ENCODE results near the gene STX17. TPM values are rescaled to one million over a fixed set of nuclear protein-coding genes. Genes with fewer than 3 reads are reported as not detected.

Gene STX17
- total and polyA plus RNA-seq, 3 experiments from 2014 or later: 23.4 to 32.8 (median 27.9) TPM

GRCh38 chr9:99885747-99886146 lies 20.7 kb upstream of the STX17 start:
- ChIA-PET CTCF (interaction anchor here (1.4 kb wide), 1 partner anchor 13 kb away, joined by 3 read pairs; no protein-coding TSS in a partner anchor), POLR2A (no interaction called here)
- peaks cover 0 to 2% (median 0%) of the 10 kb centered on the region in 5 donors for H3K9me3 Mint-ChIP-seq
- DNase-seq: no peak
- H3K27me3 Mint-ChIP-seq: no peaks in the 10 kb centered on the region
- Histone ChIP-seq H3K27ac (ENCODE audit: low read depth, low read length) (no peak overlapping the region), H3K9me3 (ENCODE audit: low read length) (no peaks in the 10 kb centered on the region), H3K4me3 (ENCODE audit: low read length) (no peak overlapping the region), H3K27me3 (ENCODE audit: insufficient read depth, low read length, poor library complexity, severe bottlenecking) (no peaks in the 10 kb centered on the region), H3K4me1 (ENCODE audit: insufficient read depth, low read length) (no peaks in the 10 kb centered on the region), H3K36me3 (ENCODE audit: insufficient read depth, low read length) (no peaks in the 10 kb centered on the region)
- H3K27ac Mint-ChIP-seq: peak overlapping the region in 1 of 8 donors; percentile 51
- H3K4me3 Mint-ChIP-seq: no peak overlapping the region
- peaks cover 0 to 9% (median 0%) of the 10 kb centered on the region in 3 donors for H3K36me3 Mint-ChIP-seq
- H3K4me1 Mint-ChIP-seq: no peaks in the 10 kb centered on the region

- H3K4me3 ChIP-seq (ENCODE audit: low read length): no peak overlapping the region
- ChIA-PET CTCF (no interaction called here), POLR2A (no interaction called here)
- DNase-seq: no peak
- Mint-ChIP-seq H3K27me3 (no peaks in the 10 kb centered on the region), H3K4me1 (no peaks in the 10 kb centered on the region), H3K36me3 (peaks cover 0 to 4% (median 0%) of the 10 kb centered on the region in 3 donors), H3K9me3 (no peaks in the 10 kb centered on the region), H3K27ac (no peak overlapping the region), H3K4me3 (no peak overlapping the region)
- no peaks in the 10 kb centered on the region for H3K36me3 ChIP-seq (ENCODE audit: insufficient read depth, low read length)
- no peak overlapping the region for H3K27ac ChIP-seq (ENCODE audit: low read depth, low read length)
- no peaks in the 10 kb centered on the region for H3K9me3 ChIP-seq (ENCODE audit: low read length)
- H3K4me1 ChIP-seq (ENCODE audit: insufficient read depth, low read length): no peaks in the 10 kb centered on the region
- no peaks in the 10 kb centered on the region for H3K27me3 ChIP-seq (ENCODE audit: insufficient read depth, low read length, poor library complexity, severe bottlenecking)
Observed at GRCh38 chr9:99889120-99889519, 17.3 kb upstream of the STX17 start.

- Histone ChIP-seq H3K4me1 (ENCODE audit: insufficient read depth, low read length) (no peaks in the 10 kb centered on the region), H3K36me3 (ENCODE audit: insufficient read depth, low read length) (no peaks in the 10 kb centered on the region), H3K4me3 (ENCODE audit: low read length) (no peak overlapping the region), H3K27ac (ENCODE audit: low read depth, low read length) (no peak overlapping the region), H3K9me3 (ENCODE audit: low read length) (no peaks in the 10 kb centered on the region), H3K27me3 (ENCODE audit: insufficient read depth, low read length, poor library complexity, severe bottlenecking) (no peaks in the 10 kb centered on the region)
- ChIA-PET CTCF (no interaction called here), POLR2A (no interaction called here)
- DNase-seq: no peak
- Mint-ChIP-seq H3K9me3 (no peaks in the 10 kb centered on the region), H3K4me3 (no peak overlapping the region), H3K4me1 (no peaks in the 10 kb centered on the region), H3K27me3 (no peaks in the 10 kb centered on the region), H3K27ac (no peak overlapping the region), H3K36me3 (peaks cover 0 to 4% (median 0%) of the 10 kb centered on the region in 3 donors)
Observed at GRCh38 chr9:99894826-99895225, 11.6 kb upstream of the STX17 start.

- H3K36me3 ChIP-seq (ENCODE audit: insufficient read depth, low read length): no peaks in the 10 kb centered on the region
- H3K4me3 ChIP-seq (ENCODE audit: low read length): no peak overlapping the region
- Mint-ChIP-seq H3K9me3 (no peaks in the 10 kb centered on the region), H3K27me3 (no peaks in the 10 kb centered on the region), H3K36me3 (no peaks in the 10 kb centered on the region), H3K27ac (no peak overlapping the region), H3K4me1 (no peaks in the 10 kb centered on the region), H3K4me3 (peak overlapping the region in 1 of 7 donors; percentile 54)
- no peaks in the 10 kb centered on the region for H3K4me1 ChIP-seq (ENCODE audit: insufficient read depth, low read length)
- H3K27ac ChIP-seq (ENCODE audit: low read depth, low read length): no peak overlapping the region
- H3K27me3 ChIP-seq (ENCODE audit: insufficient read depth, low read length, poor library complexity, severe bottlenecking): no peaks in the 10 kb centered on the region
- no peaks in the 10 kb centered on the region for H3K9me3 ChIP-seq (ENCODE audit: low read length)
- CTCF ChIA-PET: no interaction called here
- DNase-seq: no peak
- POLR2A ChIA-PET: no interaction called here
Observed at GRCh38 chr9:99895510-99895909, 10.9 kb upstream of the STX17 start.

GRCh38 chr9:99896119-99896518 lies 10.3 kb upstream of the STX17 start:
- Histone ChIP-seq H3K4me3 (ENCODE audit: low read length) (no peak overlapping the region), H3K27ac (ENCODE audit: low read depth, low read length) (no peak overlapping the region), H3K9me3 (ENCODE audit: low read length) (no peaks in the 10 kb centered on the region), H3K4me1 (ENCODE audit: insufficient read depth, low read length) (no peaks in the 10 kb centered on the region), H3K27me3 (ENCODE audit: insufficient read depth, low read length, poor library complexity, severe bottlenecking) (no peaks in the 10 kb centered on the region), H3K36me3 (ENCODE audit: insufficient read depth, low read length) (no peaks in the 10 kb centered on the region)
- POLR2A ChIA-PET: interaction anchor here (0.9 kb wide), 1 partner anchor 11 kb away, joined by 6 read pairs; no protein-coding TSS in a partner anchor
- Mint-ChIP-seq H3K27me3 (no peaks in the 10 kb centered on the region), H3K36me3 (no peaks in the 10 kb centered on the region), H3K4me1 (no peaks in the 10 kb centered on the region), H3K27ac (no peak overlapping the region), H3K9me3 (no peaks in the 10 kb centered on the region), H3K4me3 (no peak overlapping the region)
- CTCF ChIA-PET: no interaction called here
- no peak for DNase-seq

GRCh38 chr9:99903393-99903792 lies 3.1 kb upstream of the STX17 start:
- peaks cover 0 to 1% of the 10 kb centered on the region in 2 donors for H3K27me3 Mint-ChIP-seq
- no peaks in the 10 kb centered on the region for H3K9me3 Mint-ChIP-seq
- Histone ChIP-seq H3K9me3 (ENCODE audit: low read length) (no peaks in the 10 kb centered on the region), H3K36me3 (ENCODE audit: insufficient read depth, low read length) (no peaks in the 10 kb centered on the region), H3K4me3 (ENCODE audit: low read length) (no peak overlapping the region), H3K27me3 (ENCODE audit: insufficient read depth, low read length, poor library complexity, severe bottlenecking) (no peaks in the 10 kb centered on the region), H3K27ac (ENCODE audit: low read depth, low read length) (no peak overlapping the region), H3K4me1 (ENCODE audit: insufficient read depth, low read length) (peaks cover 19% of the 10 kb centered on the region)
- ChIA-PET CTCF (interaction anchor here (0.9 kb wide), 1 partner anchor 78 kb away, joined by 3 read pairs; no protein-coding TSS in a partner anchor), POLR2A (interaction anchor here (0.6 kb wide), 1 partner anchor 76 kb away, joined by 3 read pairs; no protein-coding TSS in a partner anchor)
- peak overlapping the region in 1 of 7 donors; percentile 5 for H3K4me3 Mint-ChIP-seq
- peaks cover 0 to 9% (median 2%) of the 10 kb centered on the region in 3 donors for H3K36me3 Mint-ChIP-seq
- no peak for DNase-seq
- H3K4me1 Mint-ChIP-seq: peaks cover 19 to 24% (median 23%) of the 10 kb centered on the region in 3 donors
- no peak overlapping the region for H3K27ac Mint-ChIP-seq

- Mint-ChIP-seq H3K4me1 (peaks cover 30 to 41% (median 38%) of the 10 kb centered on the region in 3 donors), H3K4me3 (peak overlapping the region; percentile 86 to 99 (median 98)), H3K27ac (peak overlapping the region; percentile 75 to 100 (median 94)), H3K9me3 (no peaks in the 10 kb centered on the region), H3K27me3 (peaks cover 0 to 1% of the 10 kb centered on the region in 2 donors), H3K36me3 (peaks cover 0 to 12% (median 7%) of the 10 kb centered on the region in 3 donors)
- POLR2A ChIA-PET: interaction anchor here (2.4 kb wide), 1 partner anchor 85 kb away, joined by 23 read pairs; the partner anchor contains the start of gene NR4A3
- H3K9me3 ChIP-seq (ENCODE audit: low read length): no peaks in the 10 kb centered on the region
- peaks cover 23% of the 10 kb centered on the region for H3K4me1 ChIP-seq (ENCODE audit: insufficient read depth, low read length)
- no peak overlapping the region for H3K27ac ChIP-seq (ENCODE audit: low read depth, low read length)
- peak in 1 of 5 donors; percentile 13 for DNase-seq
- no peaks in the 10 kb centered on the region for H3K36me3 ChIP-seq (ENCODE audit: insufficient read depth, low read length)
- peak overlapping the region; percentile 94 for H3K4me3 ChIP-seq (ENCODE audit: low read length)
- no peaks in the 10 kb centered on the region for H3K27me3 ChIP-seq (ENCODE audit: insufficient read depth, low read length, poor library complexity, severe bottlenecking)
- CTCF ChIA-PET: interaction anchor here (0.6 to 2.7 kb wide), 3 partner anchors 10 to 82 kb away, joined by 3 to 12 read pairs (median 4); no protein-coding TSS in a partner anchor
Observed at GRCh38 chr9:99905833-99906402, 536 bp upstream of the STX17 start.

GRCh38 chr9:99907208-99907532 lies 716 bp downstream of the STX17 start:
- peaks cover 23% of the 10 kb centered on the region for H3K4me1 ChIP-seq (ENCODE audit: insufficient read depth, low read length)
- Mint-ChIP-seq H3K9me3 (no peaks in the 10 kb centered on the region), H3K27ac (peak overlapping the region; percentile 99 to 100 (median 100)), H3K27me3 (no peaks in the 10 kb centered on the region), H3K36me3 (peaks cover 0 to 20% (median 7%) of the 10 kb centered on the region in 3 donors), H3K4me3 (peak overlapping the region; percentile 96 to 99 (median 98)), H3K4me1 (peaks cover 32 to 49% (median 48%) of the 10 kb centered on the region in 3 donors)
- H3K36me3 ChIP-seq (ENCODE audit: insufficient read depth, low read length): no peaks in the 10 kb centered on the region
- H3K27ac ChIP-seq (ENCODE audit: low read depth, low read length): peak overlapping the region; percentile 99
- H3K4me3 ChIP-seq (ENCODE audit: low read length): peak overlapping the region; percentile 94
- no peak for DNase-seq
- H3K9me3 ChIP-seq (ENCODE audit: low read length): no peaks in the 10 kb centered on the region
- POLR2A ChIA-PET: interaction anchor here (0.6 to 2.4 kb wide), 5 partner anchors 8 to 184 kb away, joined by 3 to 23 read pairs (median 5); partner anchors contain the start of gene NR4A3
- no peaks in the 10 kb centered on the region for H3K27me3 ChIP-seq (ENCODE audit: insufficient read depth, low read length, poor library complexity, severe bottlenecking)
- CTCF ChIA-PET: interaction anchor here (0.7 to 2.7 kb wide), 3 partner anchors 9 to 86 kb away, joined by 3 to 12 read pairs (median 4); partner anchors contain the start of gene NR4A3

Data from CD8-positive, alpha-beta memory T cell (primary cell).